ENCODE data around the gene POLG2. TPM values are rescaled to one million over a fixed set of nuclear protein-coding genes. Genes with fewer than 3 reads are reported as not detected.

POLG2 gene
- total RNA-seq, 1 experiment from 2014 or later, result 42.7 TPM

- peak overlapping the region; percentile 89 for H3K27ac Mint-ChIP-seq
- DNase-seq (ENCODE audit: low spot score), result no peak
- peaks cover 55% of the 10 kb centered on the region for H3K36me3 Mint-ChIP-seq
- no peak for ATAC-seq
- H3K9me3 Mint-ChIP-seq, result no peaks in the 10 kb centered on the region
- CTCF ChIA-PET, result interaction anchor here (1.0 to 1.2 kb wide), 2 partner anchors 79 to 151 kb away, joined by 3 to 5 read pairs; no protein-coding TSS in a partner anchor
- H3K4me3 Mint-ChIP-seq, result peak overlapping the region; percentile 100
- H3K4me1 Mint-ChIP-seq, result peaks cover 66% of the 10 kb centered on the region
- H3K27me3 Mint-ChIP-seq (ENCODE audit: low read depth), result no peaks in the 10 kb centered on the region
- POLR2A ChIA-PET, result interaction anchor here (0.6 kb wide), 1 partner anchor 730 kb away, joined by 4 read pairs; no protein-coding TSS in a partner anchor
- TF ChIP-seq ZNF138 (CRISPR knock-in tag; conservative IDR thresholded peaks at IDR 0.05) (no peak), NR1H2 (CRISPR knock-in tag; IDR thresholded peaks at IDR 0.05) (no peak), HMGXB4 (CRISPR knock-in tag; IDR thresholded peaks at IDR 0.05) (no peak), FOXJ3 (CRISPR knock-in tag; IDR thresholded peaks at IDR 0.05; ENCODE audit: borderline replicate concordance) (no peak), ATF1 (CRISPR knock-in tag; IDR thresholded peaks at IDR 0.05) (no peak), ZNF263 (CRISPR knock-in tag; IDR thresholded peaks at IDR 0.05; ENCODE audit: low read depth) (no peak), FOXK1 (CRISPR knock-in tag; IDR thresholded peaks at IDR 0.05) (no peak), AR (CRISPR knock-in tag; IDR thresholded peaks at IDR 0.05) (peak; percentile 38; the same call in 1 of the 2 replicates), KAT7 (CRISPR knock-in tag; IDR thresholded peaks at IDR 0.05; ENCODE audit: borderline replicate concordance) (no peak), EMX1 (CRISPR knock-in tag; IDR thresholded peaks at IDR 0.05) (peak; percentile 55), AFF4 (CRISPR knock-in tag; IDR thresholded peaks at IDR 0.05; ENCODE audit: borderline replicate concordance) (no peak), CBFB (CRISPR knock-in tag; IDR thresholded peaks at IDR 0.05; ENCODE audit: low read depth) (no peak), SMAD4 (CRISPR knock-in tag; IDR thresholded peaks at IDR 0.05) (no peak), ZNF396 (CRISPR knock-in tag; IDR thresholded peaks at IDR 0.05; ENCODE audit: borderline replicate concordance) (no peak), GRHL2 (CRISPR knock-in tag; IDR thresholded peaks at IDR 0.05; ENCODE audit: insufficient replicate concordance, severe bottlenecking) (no peak)
- TF ChIP-seq, protein P1, sequence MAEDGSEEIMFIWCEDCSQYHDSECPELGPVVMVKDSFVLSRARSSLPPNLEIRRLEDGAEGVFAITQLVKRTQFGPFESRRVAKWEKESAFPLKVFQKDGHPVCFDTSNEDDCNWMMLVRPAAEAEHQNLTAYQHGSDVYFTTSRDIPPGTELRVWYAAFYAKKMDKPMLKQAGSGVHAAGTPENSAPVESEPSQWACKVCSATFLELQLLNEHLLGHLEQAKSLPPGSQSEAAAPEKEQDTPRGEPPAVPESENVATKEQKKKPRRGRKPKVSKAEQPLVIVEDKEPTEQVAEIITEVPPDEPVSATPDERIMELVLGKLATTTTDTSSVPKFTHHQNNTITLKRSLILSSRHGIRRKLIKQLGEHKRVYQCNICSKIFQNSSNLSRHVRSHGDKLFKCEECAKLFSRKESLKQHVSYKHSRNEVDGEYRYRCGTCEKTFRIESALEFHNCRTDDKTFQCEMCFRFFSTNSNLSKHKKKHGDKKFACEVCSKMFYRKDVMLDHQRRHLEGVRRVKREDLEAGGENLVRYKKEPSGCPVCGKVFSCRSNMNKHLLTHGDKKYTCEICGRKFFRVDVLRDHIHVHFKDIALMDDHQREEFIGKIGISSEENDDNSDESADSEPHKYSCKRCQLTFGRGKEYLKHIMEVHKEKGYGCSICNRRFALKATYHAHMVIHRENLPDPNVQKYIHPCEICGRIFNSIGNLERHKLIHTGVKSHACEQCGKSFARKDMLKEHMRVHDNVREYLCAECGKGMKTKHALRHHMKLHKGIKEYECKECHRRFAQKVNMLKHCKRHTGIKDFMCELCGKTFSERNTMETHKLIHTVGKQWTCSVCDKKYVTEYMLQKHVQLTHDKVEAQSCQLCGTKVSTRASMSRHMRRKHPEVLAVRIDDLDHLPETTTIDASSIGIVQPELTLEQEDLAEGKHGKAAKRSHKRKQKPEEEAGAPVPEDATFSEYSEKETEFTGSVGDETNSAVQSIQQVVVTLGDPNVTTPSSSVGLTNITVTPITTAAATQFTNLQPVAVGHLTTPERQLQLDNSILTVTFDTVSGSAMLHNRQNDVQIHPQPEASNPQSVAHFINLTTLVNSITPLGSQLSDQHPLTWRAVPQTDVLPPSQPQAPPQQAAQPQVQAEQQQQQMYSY (CRISPR knock-in tag; IDR thresholded peaks at IDR 0.05), result no peak
- TF ChIP-seq, protein P2, sequence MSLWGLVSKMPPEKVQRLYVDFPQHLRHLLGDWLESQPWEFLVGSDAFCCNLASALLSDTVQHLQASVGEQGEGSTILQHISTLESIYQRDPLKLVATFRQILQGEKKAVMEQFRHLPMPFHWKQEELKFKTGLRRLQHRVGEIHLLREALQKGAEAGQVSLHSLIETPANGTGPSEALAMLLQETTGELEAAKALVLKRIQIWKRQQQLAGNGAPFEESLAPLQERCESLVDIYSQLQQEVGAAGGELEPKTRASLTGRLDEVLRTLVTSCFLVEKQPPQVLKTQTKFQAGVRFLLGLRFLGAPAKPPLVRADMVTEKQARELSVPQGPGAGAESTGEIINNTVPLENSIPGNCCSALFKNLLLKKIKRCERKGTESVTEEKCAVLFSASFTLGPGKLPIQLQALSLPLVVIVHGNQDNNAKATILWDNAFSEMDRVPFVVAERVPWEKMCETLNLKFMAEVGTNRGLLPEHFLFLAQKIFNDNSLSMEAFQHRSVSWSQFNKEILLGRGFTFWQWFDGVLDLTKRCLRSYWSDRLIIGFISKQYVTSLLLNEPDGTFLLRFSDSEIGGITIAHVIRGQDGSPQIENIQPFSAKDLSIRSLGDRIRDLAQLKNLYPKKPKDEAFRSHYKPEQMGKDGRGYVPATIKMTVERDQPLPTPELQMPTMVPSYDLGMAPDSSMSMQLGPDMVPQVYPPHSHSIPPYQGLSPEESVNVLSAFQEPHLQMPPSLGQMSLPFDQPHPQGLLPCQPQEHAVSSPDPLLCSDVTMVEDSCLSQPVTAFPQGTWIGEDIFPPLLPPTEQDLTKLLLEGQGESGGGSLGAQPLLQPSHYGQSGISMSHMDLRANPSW (CRISPR knock-in tag; conservative IDR thresholded peaks at IDR 0.05; ENCODE audit: low read depth), result no peak
- TF ChIP-seq, protein P3, sequence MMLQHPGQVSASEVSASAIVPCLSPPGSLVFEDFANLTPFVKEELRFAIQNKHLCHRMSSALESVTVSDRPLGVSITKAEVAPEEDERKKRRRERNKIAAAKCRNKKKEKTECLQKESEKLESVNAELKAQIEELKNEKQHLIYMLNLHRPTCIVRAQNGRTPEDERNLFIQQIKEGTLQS (CRISPR knock-in tag; conservative IDR thresholded peaks at IDR 0.05), result no peak
- TF ChIP-seq, protein P4, sequence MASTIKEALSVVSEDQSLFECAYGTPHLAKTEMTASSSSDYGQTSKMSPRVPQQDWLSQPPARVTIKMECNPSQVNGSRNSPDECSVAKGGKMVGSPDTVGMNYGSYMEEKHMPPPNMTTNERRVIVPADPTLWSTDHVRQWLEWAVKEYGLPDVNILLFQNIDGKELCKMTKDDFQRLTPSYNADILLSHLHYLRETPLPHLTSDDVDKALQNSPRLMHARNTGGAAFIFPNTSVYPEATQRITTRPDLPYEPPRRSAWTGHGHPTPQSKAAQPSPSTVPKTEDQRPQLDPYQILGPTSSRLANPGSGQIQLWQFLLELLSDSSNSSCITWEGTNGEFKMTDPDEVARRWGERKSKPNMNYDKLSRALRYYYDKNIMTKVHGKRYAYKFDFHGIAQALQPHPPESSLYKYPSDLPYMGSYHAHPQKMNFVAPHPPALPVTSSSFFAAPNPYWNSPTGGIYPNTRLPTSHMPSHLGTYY (CRISPR knock-in tag; IDR thresholded peaks at IDR 0.05), result peak; percentile 90; the same call in 1 of the 2 replicates
These were observed 1.7 kb upstream of the POLG2 start for GRCh38 chr17:64498308-64499203.
